ENCODE measurements around the gene FAR1. TPM values are rescaled to one million over a fixed set of nuclear protein-coding genes. Genes with fewer than 3 reads are reported as not detected.

FAR1 gene
- polyA plus RNA-seq, 1 donor from 2014 or later = 110 TPM

DNA sequence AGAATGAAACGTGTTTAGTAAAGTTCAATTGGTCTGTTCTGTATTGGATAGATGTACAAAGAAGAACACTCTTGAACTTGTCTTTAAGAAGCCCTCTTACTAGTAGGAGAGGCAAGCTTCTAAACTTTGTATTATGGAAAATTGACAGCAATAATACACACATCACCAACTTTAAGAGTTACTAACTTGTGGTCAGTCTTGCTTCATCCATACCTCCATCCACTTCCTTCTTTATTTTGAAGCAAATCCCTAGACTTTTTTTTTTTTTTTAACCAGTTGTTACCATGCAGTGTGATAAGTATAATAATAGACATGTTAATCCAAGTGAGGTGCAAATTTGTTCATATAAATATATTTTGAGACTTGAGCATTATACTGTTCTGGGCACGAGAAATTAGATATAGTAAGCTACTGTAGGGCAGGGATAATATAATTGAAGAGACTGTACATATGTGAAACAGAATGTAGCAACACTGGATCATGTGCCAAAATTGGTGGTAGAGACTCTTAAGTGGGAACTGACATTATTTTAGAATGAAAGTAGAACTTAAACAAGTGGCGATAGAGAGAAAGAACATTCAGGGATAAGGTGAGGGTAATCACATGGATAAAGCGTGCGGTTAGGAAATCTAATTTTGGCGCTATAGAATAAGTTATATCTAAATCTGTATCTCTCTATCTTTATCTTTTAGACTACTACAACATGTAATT is 6.5 kb downstream of the FAR1 start:
- H4K20me1 ChIP-seq (ENCODE audit: insufficient read depth) = no peaks in the 10 kb centered on the region
- no peaks in the 10 kb centered on the region for H3K36me3 ChIP-seq (ENCODE audit: insufficient read depth, low read length)
- no peak overlapping the region for H3K27ac ChIP-seq (ENCODE audit: low read length)
- H3K9me3 ChIP-seq (ENCODE audit: low read length) = no peaks in the 10 kb centered on the region
- peaks cover 95% of the 10 kb centered on the region for H3K79me2 ChIP-seq (replicated peaks; ENCODE audit: insufficient read depth, low read length)
- no peak overlapping the region for H3K4me2 ChIP-seq (ENCODE audit: low read length)
- H3F3A ChIP-seq (ENCODE audit: insufficient read depth, low read length, poor library complexity, severe bottlenecking) = no peaks in the 10 kb centered on the region
- H2AFZ ChIP-seq (ENCODE audit: low read depth, low read length) = no peak overlapping the region
- H3K4me3 ChIP-seq (ENCODE audit: low read length) = no peak overlapping the region
- H3K9me2 ChIP-seq (ENCODE audit: insufficient read depth, low read length) = no peaks in the 10 kb centered on the region
- H3K27me3 ChIP-seq (ENCODE audit: insufficient read depth, low read depth, low read length) = no peaks in the 10 kb centered on the region
- TF ChIP-seq RAD21 (conservative IDR thresholded peaks at IDR 0.05) (no peak), CTCF (IDR thresholded peaks at IDR 0.05; ENCODE audit: poor library complexity, severe bottlenecking) (no peak), SMC3 (conservative IDR thresholded peaks at IDR 0.05; ENCODE audit: poor library complexity) (no peak), EZH2 (IDR thresholded peaks at IDR 0.05; ENCODE audit: borderline replicate concordance, insufficient read depth, low read length, poor library complexity, severe bottlenecking) (no peak), TAF1 (IDR thresholded peaks at IDR 0.05; ENCODE audit: low read depth) (no peak)
- TF ChIP-seq, protein P1, sequence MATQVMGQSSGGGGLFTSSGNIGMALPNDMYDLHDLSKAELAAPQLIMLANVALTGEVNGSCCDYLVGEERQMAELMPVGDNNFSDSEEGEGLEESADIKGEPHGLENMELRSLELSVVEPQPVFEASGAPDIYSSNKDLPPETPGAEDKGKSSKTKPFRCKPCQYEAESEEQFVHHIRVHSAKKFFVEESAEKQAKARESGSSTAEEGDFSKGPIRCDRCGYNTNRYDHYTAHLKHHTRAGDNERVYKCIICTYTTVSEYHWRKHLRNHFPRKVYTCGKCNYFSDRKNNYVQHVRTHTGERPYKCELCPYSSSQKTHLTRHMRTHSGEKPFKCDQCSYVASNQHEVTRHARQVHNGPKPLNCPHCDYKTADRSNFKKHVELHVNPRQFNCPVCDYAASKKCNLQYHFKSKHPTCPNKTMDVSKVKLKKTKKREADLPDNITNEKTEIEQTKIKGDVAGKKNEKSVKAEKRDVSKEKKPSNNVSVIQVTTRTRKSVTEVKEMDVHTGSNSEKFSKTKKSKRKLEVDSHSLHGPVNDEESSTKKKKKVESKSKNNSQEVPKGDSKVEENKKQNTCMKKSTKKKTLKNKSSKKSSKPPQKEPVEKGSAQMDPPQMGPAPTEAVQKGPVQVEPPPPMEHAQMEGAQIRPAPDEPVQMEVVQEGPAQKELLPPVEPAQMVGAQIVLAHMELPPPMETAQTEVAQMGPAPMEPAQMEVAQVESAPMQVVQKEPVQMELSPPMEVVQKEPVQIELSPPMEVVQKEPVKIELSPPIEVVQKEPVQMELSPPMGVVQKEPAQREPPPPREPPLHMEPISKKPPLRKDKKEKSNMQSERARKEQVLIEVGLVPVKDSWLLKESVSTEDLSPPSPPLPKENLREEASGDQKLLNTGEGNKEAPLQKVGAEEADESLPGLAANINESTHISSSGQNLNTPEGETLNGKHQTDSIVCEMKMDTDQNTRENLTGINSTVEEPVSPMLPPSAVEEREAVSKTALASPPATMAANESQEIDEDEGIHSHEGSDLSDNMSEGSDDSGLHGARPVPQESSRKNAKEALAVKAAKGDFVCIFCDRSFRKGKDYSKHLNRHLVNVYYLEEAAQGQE (IDR thresholded peaks at IDR 0.05; ENCODE audit: borderline replicate concordance) = no peak
- H3K9ac ChIP-seq (ENCODE audit: low read length) = no peak overlapping the region

DNA sequence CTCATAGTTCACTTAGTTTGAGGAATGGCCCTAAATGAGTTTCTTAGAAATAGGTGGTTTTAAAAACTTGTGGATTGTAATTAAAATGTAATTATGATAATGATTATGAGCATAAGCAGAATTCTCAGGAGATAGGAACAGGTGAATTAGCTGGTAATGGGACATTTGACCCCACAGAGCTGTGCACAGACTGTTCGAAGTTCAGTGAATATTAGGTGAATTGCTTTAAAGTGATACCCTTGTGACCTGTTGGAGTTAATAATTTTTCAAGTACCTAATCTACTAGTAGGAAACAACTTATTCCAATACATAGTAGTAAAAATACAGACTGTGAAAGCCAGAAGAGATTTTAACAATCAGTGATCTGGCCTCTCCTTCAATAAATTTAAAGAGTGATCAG is 8.1 kb downstream of the FAR1 start:
- peaks cover 92% of the 10 kb centered on the region for H3K79me2 ChIP-seq (replicated peaks; ENCODE audit: insufficient read depth, low read length)
- H3K4me3 ChIP-seq (ENCODE audit: low read length) = no peak overlapping the region
- TF ChIP-seq SMC3 (conservative IDR thresholded peaks at IDR 0.05; ENCODE audit: poor library complexity) (no peak), MXI1 (conservative IDR thresholded peaks at IDR 0.05; ENCODE audit: poor library complexity, severe bottlenecking) (no peak), TAF1 (IDR thresholded peaks at IDR 0.05; ENCODE audit: low read depth) (no peak), EZH2 (IDR thresholded peaks at IDR 0.05; ENCODE audit: borderline replicate concordance, insufficient read depth, low read length, poor library complexity, severe bottlenecking) (no peak), EP300 (conservative IDR thresholded peaks at IDR 0.05; ENCODE audit: poor library complexity, severe bottlenecking) (no peak), POLR2AphosphoS5 (IDR thresholded peaks at IDR 0.05) (no peak), CTCF (IDR thresholded peaks at IDR 0.05; ENCODE audit: poor library complexity, severe bottlenecking) (no peak), RAD21 (conservative IDR thresholded peaks at IDR 0.05) (no peak)
- TF ChIP-seq, protein P1 (IDR thresholded peaks at IDR 0.05; ENCODE audit: borderline replicate concordance) = no peak
- no peak overlapping the region for H3K27ac ChIP-seq (ENCODE audit: low read length)
- H3K9ac ChIP-seq (ENCODE audit: low read length) = no peak overlapping the region
- H3K9me3 ChIP-seq (ENCODE audit: low read length) = no peaks in the 10 kb centered on the region
- H2AFZ ChIP-seq (ENCODE audit: low read depth, low read length) = no peak overlapping the region
- H3K27me3 ChIP-seq (ENCODE audit: insufficient read depth, low read depth, low read length) = no peaks in the 10 kb centered on the region
- H3K4me2 ChIP-seq (ENCODE audit: low read length) = no peak overlapping the region
- H3F3A ChIP-seq (ENCODE audit: insufficient read depth, low read length, poor library complexity, severe bottlenecking) = no peaks in the 10 kb centered on the region
- H3K9me2 ChIP-seq (ENCODE audit: insufficient read depth, low read length) = no peaks in the 10 kb centered on the region
- no peaks in the 10 kb centered on the region for H3K36me3 ChIP-seq (ENCODE audit: insufficient read depth, low read length)
- H4K20me1 ChIP-seq (ENCODE audit: insufficient read depth) = no peaks in the 10 kb centered on the region
